Cardiac muscle cell (in vitro differentiated cells and primary cell): Measurements from ENCODE around the gene SRPK2. TPM values are rescaled to one million over a fixed set of nuclear protein-coding genes. Genes with fewer than 3 reads are reported as not detected.

Experiments used
- DNase-seq, 2 donors: peaks; one replicate each; pipeline versions ENCODE4 v3.0.0 to v3.0.0-alpha.2; 2010 to 2017; ENCODE audit warnings: low read depth in 1 of 2, low spot score in 1 of 2
- H3K27ac ChIP-seq: fragments of 200-600 bp; sonication (generic); 2 replicates; pipeline ENCODE4 v1.5.1; 2016
- H3K27me3 ChIP-seq: fragments of 200-600 bp; sonication (generic); 2 replicates; pipeline ENCODE4 v1.6.0; 2016; ENCODE audit warnings: control low read depth
- H3K36me3 ChIP-seq: fragments of 200-600 bp; sonication (generic); 2 replicates; pipeline ENCODE4 v1.5.1; 2016; ENCODE audit warnings: control low read depth
- H3K4me1 ChIP-seq: fragments of 200-600 bp; sonication (generic); 2 replicates; pipeline ENCODE4 v1.8.1; 2017; ENCODE audit warnings: low read depth, mild to moderate bottlenecking, mixed run types
- H3K4me3 ChIP-seq: fragments of 200-600 bp; sonication (generic); 2 replicates; pipeline ENCODE4 v1.5.1; 2016; ENCODE audit warnings: mild to moderate bottlenecking
- H3K9me3 ChIP-seq: fragments of 200-600 bp; sonication (generic); 2 replicates; pipeline ENCODE4 v1.5.1; 2017; ENCODE audit warnings: low read depth, mild to moderate bottlenecking, control low read depth
- polyA plus RNA-seq: library from polyadenylated mRNA; unstranded; fragments of >200 nt; fragmentation: Nextera tagmentation; extraction: Ambion mirVana; gene quantifications from 2 replicates; pipeline ENCODE4 v1.2.1, GENCODE V29; 2016
- total RNA-seq: library from RNA; depleted of rRNA; stranded (reverse); fragments of >200 nt; gene quantifications from 2 replicates; pipeline ENCODE4 v1.2.3, GENCODE V29; 2016
- TF ChIP-seq, protein P1 (sequence below): IDR thresholded peaks from 2 replicates; pipeline ENCODE4 v1.5.1; 2012; ENCODE audit warnings: low read depth, mild to moderate bottlenecking, low read length

SRPK2 gene
- total and polyA plus RNA-seq, 2 experiments from 2014 or later = 35.4 to 37.1 TPM

DNA sequence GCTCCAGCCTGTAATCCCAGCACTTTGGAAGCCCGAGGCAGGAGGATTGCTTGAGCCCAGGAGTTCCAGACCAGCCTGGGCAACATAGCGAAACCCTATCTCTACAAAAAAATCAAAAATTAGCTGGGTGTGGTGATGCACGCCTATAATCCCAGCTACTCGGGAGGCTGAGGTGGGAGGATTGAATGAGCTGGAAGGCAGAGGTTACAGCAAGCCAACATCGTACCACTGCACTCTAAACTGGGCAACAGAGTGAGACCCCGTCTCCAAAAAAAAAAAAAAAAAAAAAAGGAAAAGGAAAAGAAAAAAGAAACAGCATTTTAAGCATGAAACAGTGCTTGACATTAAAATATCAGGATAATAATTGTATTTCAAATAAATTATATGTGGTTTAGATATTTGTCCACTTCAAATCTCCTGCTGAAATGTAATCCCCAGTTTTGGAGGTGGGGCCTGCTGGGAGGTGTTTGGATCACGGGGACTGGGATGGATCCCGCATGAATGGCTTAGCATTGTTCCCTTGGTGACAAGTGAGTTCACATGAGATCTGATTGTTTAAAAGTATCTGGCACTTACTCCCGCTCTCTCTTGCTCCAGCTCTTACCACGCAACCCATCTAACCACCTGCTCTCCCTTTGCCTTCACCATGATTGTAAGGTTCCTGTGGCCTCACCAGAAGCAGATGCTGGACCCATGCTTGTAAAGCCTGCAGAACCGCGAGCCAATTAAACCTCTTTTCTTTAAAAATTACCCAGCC lies 103.4 kb downstream of the SRPK2 start:
- TF ChIP-seq, protein P1, sequence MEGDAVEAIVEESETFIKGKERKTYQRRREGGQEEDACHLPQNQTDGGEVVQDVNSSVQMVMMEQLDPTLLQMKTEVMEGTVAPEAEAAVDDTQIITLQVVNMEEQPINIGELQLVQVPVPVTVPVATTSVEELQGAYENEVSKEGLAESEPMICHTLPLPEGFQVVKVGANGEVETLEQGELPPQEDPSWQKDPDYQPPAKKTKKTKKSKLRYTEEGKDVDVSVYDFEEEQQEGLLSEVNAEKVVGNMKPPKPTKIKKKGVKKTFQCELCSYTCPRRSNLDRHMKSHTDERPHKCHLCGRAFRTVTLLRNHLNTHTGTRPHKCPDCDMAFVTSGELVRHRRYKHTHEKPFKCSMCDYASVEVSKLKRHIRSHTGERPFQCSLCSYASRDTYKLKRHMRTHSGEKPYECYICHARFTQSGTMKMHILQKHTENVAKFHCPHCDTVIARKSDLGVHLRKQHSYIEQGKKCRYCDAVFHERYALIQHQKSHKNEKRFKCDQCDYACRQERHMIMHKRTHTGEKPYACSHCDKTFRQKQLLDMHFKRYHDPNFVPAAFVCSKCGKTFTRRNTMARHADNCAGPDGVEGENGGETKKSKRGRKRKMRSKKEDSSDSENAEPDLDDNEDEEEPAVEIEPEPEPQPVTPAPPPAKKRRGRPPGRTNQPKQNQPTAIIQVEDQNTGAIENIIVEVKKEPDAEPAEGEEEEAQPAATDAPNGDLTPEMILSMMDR = no peak
- Histone ChIP-seq H3K9me3 (no peaks in the 10 kb centered on the region), H3K4me1 (peaks cover 10% of the 10 kb centered on the region), H3K36me3 (no peaks in the 10 kb centered on the region), H3K4me3 (no peak overlapping the region), H3K27ac (no peak overlapping the region), H3K27me3 (no peaks in the 10 kb centered on the region)
- DNase-seq = no peak

DNA sequence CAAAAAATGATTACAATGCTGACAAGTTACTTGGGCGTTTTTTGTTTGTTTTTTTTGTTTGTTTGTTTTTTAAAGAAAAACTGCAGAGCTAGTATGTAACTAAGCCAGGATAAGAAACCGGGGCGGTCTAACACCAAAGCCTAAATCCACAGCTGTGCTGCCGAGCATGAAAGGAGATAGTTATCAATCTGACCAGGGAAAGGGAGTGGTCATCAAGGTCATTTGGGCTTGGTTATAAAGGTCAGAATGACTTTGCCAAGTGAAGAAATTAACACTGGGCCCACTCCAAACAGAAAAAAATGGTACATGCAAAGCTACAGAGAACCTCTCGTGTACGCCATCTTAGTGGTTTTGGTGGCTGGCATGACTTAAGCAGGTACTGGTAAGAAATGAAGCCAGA lies 104.7 kb downstream of the SRPK2 start:
- Histone ChIP-seq H3K27ac (no peak overlapping the region), H3K36me3 (no peaks in the 10 kb centered on the region), H3K27me3 (no peaks in the 10 kb centered on the region), H3K4me1 (peaks cover 14% of the 10 kb centered on the region), H3K9me3 (no peaks in the 10 kb centered on the region), H3K4me3 (no peak overlapping the region)
- DNase-seq = no peak
- TF ChIP-seq, protein P1 = no peak

DNA sequence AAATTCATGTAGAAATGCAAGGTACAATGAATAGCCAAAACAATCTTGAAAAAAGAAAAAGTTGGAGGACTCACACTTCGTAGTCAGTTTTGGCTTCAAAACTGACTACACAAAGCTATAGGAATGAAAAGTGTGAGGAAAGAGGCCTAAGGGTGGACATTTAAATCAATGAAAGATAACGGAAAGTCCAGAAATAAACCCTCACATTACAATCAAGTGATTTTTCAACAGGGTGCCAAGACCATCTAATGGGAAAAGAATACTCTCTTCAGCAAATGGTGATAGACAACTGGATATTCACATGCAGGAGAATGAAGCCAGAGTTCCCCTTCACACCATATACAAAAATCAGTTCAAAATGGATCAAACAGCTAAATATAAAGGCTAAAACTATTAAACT lies 106.8 kb downstream of the SRPK2 start:
- H3K9me3 ChIP-seq = no peaks in the 10 kb centered on the region
- TF ChIP-seq, protein P1 = no peak
- no peak overlapping the region for H3K27ac ChIP-seq
- H3K36me3 ChIP-seq = no peaks in the 10 kb centered on the region
- no peak for DNase-seq
- no peak overlapping the region for H3K4me3 ChIP-seq
- peaks cover 14% of the 10 kb centered on the region for H3K4me1 ChIP-seq
- no peaks in the 10 kb centered on the region for H3K27me3 ChIP-seq

DNA sequence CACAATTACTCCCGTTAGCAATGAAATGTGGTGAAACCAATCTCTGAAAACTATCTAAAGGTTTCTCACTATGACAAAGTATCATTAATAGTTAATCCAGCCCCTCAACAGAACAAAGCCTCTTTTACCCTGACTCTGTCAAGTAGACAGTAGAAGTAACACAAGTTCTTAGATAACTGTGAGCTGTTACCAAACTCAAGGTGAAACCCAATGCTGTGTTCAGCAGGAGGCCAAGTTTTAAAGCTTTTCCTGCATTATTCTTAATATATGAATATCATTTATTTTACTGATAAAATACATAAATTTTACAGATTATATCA lies 109.1 kb downstream of the SRPK2 start:
- Histone ChIP-seq H3K27ac (no peak overlapping the region), H3K4me1 (peaks cover 14% of the 10 kb centered on the region), H3K4me3 (no peak overlapping the region), H3K9me3 (no peaks in the 10 kb centered on the region), H3K36me3 (no peaks in the 10 kb centered on the region), H3K27me3 (no peaks in the 10 kb centered on the region)
- TF ChIP-seq, protein P1 = no peak
- DNase-seq = no peak

DNA sequence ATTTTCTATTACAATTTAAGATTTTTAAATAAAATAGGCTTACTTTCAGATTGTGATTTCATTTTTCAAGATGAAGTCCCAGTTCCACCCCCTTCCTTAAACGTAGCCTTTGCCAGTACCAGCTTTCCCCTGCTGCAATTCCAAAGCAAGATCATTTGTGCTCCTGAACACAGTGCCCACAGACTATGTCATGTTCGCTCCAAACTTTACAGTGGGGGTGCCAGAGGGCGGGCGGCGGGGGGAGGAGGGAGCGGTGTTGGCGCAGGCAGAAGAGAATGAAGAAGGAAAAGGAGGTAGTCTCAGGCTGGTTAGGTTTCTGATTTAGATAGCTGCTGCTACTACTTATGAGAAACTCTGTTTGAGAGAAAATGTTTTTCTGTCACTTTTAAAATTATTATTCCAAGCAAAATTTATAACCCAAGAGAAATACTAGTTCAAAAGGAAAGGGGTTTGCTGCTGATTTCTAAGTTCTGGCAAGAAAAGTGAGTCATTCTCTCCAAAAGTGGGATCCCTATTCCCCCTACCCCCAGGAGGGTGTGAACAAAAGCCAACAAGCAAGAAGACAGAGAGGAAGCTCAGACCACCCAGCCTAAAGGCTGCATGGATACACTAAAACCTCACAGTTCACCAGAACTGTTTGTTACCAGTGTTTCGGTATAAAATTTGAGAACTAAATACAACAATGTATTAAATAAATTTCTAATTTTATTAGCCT lies 109.6 kb downstream of the SRPK2 start:
- Histone ChIP-seq H3K9me3 (no peaks in the 10 kb centered on the region), H3K27ac (no peak overlapping the region), H3K4me1 (peaks cover 14% of the 10 kb centered on the region), H3K27me3 (no peaks in the 10 kb centered on the region), H3K36me3 (no peaks in the 10 kb centered on the region), H3K4me3 (no peak overlapping the region)
- DNase-seq = no peak
- TF ChIP-seq, protein P1 = no peak
